ENCODE data around the gene USHBP1. TPM values are rescaled to one million over a fixed set of nuclear protein-coding genes. Genes with fewer than 3 reads are reported as not detected.

USHBP1 gene
- total and polyA plus RNA-seq, 10 of the 15 experiments (the other 5 are each of a cell fraction or from before 2014, with no cell fraction given): 0.05 to 0.96 (median 0.22) TPM; not detected in 2

DNA sequence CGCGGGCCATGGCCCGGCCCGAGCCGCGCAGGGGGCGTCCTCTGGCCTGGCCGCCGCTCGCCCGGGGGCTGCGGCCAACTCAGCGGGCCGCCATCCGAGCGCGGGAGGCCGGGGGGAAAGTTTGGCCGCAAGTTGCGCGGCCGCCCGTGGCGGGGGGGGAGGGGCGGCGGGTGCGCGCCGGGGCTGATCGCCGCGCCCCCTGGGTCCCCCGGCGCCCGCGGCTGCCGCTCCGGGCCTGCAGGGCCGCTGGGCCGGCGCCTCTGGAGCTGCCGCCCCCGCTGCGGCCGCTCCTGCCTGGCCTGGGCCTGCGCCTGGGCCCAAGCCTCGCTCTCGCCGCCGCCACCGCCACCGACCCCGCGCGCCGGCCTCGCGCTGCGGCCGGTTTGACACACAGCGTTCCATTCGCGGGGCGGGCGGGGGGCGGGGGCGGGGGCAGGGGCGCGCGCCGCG lies 19.0 kb downstream of the USHBP1 start, which contains the start of gene NR2F6:
Gene NR2F6 (minus strand): TSS at position 385 of the 450 bp plus-strand sequence. CDS start 699 bp downstream, outside the sequence.
- Histone ChIP-seq H2AFZ (ENCODE audit: control insufficient read depth, low read depth, low read length) (peak within 1 kb of the TSS; percentile 78), H3K4me2 (ENCODE audit: control insufficient read depth, insufficient read depth) (peak within 1 kb of the TSS; percentile 81), H3K4me1 (ENCODE audit: control insufficient read depth, insufficient read depth, low read length) (peaks cover 14% of the 10 kb centered on the region), H3K36me3 (ENCODE audit: control insufficient read depth in 2 of 2, insufficient read depth in 2 of 2, low read length in 1 of 2) (no peaks in the 10 kb centered on the region), H3K9me3 (replicated peaks; ENCODE audit: control insufficient read depth, insufficient read depth, low read length) (no peaks in the 10 kb centered on the region), H3K27ac (ENCODE audit: control insufficient read depth, insufficient read depth) (peak within 1 kb of the TSS; percentile 42), H3K79me2 (ENCODE audit: control insufficient read depth, insufficient read depth, low read length) (peaks cover 7% of the 10 kb centered on the region), H3K27me3 (replicated peaks in 1 of 2; ENCODE audit: control insufficient read depth in 2 of 2, insufficient read depth in 2 of 2, low read length in 1 of 2) (no peaks in the 10 kb centered on the region), H3K9ac (ENCODE audit: control insufficient read depth, insufficient read depth, low read length) (peak within 1 kb of the TSS; percentile 73), H4K20me1 (ENCODE audit: control insufficient read depth, insufficient read depth) (no peaks in the 10 kb centered on the region), H3K4me3 (peak within 1 kb of the TSS; percentile 70)
- RAD21 ChIA-PET (ENCODE audit: unreplicated experiment): no interaction called here
- POLR2A ChIA-PET: interaction anchor here (1.4 kb wide), 1 partner anchor 11 kb away, joined by 3 read pairs; no protein-coding TSS in a partner anchor
- intact Hi-C loops (cut with micrococcal nuclease; ENCODE audit: unreplicated experiment) (no loop called here), in situ Hi-C loops (cut with MboI) (no loop called here)
- TF ChIP-seq NFYA (IDR thresholded peaks at IDR 0.05; ENCODE audit: borderline replicate concordance, low read depth, low read length) (no peak), SIX5 (IDR thresholded peaks at IDR 0.05; ENCODE audit: low read depth, low read length, severe bottlenecking) (no peak), YY1 (IDR thresholded peaks at IDR 0.05; ENCODE audit: low read depth, low read length) (peak; percentile 14; the same call in 1 of the 2 replicates), ZSCAN29 (IDR thresholded peaks at IDR 0.05) (peak; percentile 16; the same call in 1 of the 2 replicates), EP300 (IDR thresholded peaks at IDR 0.05; ENCODE audit: borderline replicate concordance in 1 of 2, control insufficient read depth in 1 of 2, low read depth in 2 of 2, low read length in 2 of 2) (no peak), EGR1 (IDR thresholded peaks at IDR 0.05; ENCODE audit: borderline replicate concordance in 1 of 2, low read depth in 2 of 2, low read length in 2 of 2) (peak in 1 of 2 experiments; percentile 40; a peak in 2 of 3 replicates), TCF3 (IDR thresholded peaks at IDR 0.05; ENCODE audit: borderline replicate concordance, insufficient read depth, low read depth, low read length) (0 out of 2 replicates have a peak, but pooled peaks have one; percentile 11), SREBF2 (IDR thresholded peaks at IDR 0.05; ENCODE audit: low read length) (no peak), JUND (IDR thresholded peaks at IDR 0.05; ENCODE audit: low read depth, low read length) (no peak)
- ATAC-seq: no peak; the same call in 2 of the 3 replicates
- SMC1A ChIA-PET (ENCODE audit: uncharacterized antibody, unreplicated experiment): no interaction called here
- WGBS (ENCODE audit: insufficient coverage, insufficient replicate concordance, low lambda C conversion rate, missing lambda C conversion rate): no CpG with 5 or more reads among the region's 72 CpGs
- CTCF ChIA-PET: no interaction called here
- DNase-seq (ENCODE audit: low read depth, low spot score): no peak
- no peak for FAIRE-seq
- BruUV-seq (replicated peaks): no TSS peak

Measured in GM12878 (cell line).